H9 (cell line): ENCODE data around the gene MTCH1. TPM values are rescaled to one million over a fixed set of nuclear protein-coding genes. Genes with fewer than 3 reads are reported as not detected.

ENCODE experiments used
- DNase-seq: peaks from one replicate; pipeline ENCODE4 v3.0.0-alpha.2; 2017
- H2AFZ ChIP-seq: one replicate; pipeline ENCODE4 v1.6.1; 2013; ENCODE audit warnings: mild to moderate bottlenecking, low read length, control low read depth, moderate library complexity
- H2AK5ac ChIP-seq: 2 replicates; pipeline ENCODE4 v1.6.1; 2013; ENCODE audit warnings: low read length, control low read depth, mixed read lengths; ENCODE audit not compliant: insufficient read length
- H2BK120ac ChIP-seq: one replicate; pipeline ENCODE4 v1.6.1; 2013; ENCODE audit warnings: low read depth, mild to moderate bottlenecking, low read length, control low read depth, inconsistent platforms; ENCODE audit not compliant: poor library complexity, severe bottlenecking
- H2BK12ac ChIP-seq: 2 replicates; pipeline ENCODE4 v1.6.1; 2013; ENCODE audit warnings: low read length, control low read depth, mixed read lengths, low read depth; ENCODE audit not compliant: insufficient read length
- H2BK15ac ChIP-seq: 2 replicates; pipeline ENCODE4 v1.6.1; 2013; ENCODE audit warnings: low read depth, low read length, control low read depth
- H2BK20ac ChIP-seq: one replicate; pipeline ENCODE4 v1.6.1; 2013; ENCODE audit warnings: low read depth, mild to moderate bottlenecking, low read length, control low read depth, inconsistent platforms; ENCODE audit not compliant: poor library complexity, severe bottlenecking
- H2BK5ac ChIP-seq: 2 replicates; pipeline ENCODE4 v1.6.1; 2013; ENCODE audit warnings: low read length, control low read depth, mixed read lengths; ENCODE audit not compliant: insufficient read length
- H3K14ac ChIP-seq: 2 replicates; pipeline ENCODE4 v1.6.1; 2013; ENCODE audit warnings: low read length, control low read depth; ENCODE audit not compliant: insufficient read depth
- H3K18ac ChIP-seq: 2 replicates; pipeline ENCODE4 v1.6.1; 2013; ENCODE audit warnings: low read depth, mild to moderate bottlenecking, mixed read lengths, low read length, control low read depth; ENCODE audit not compliant: insufficient read length
- H3K23ac ChIP-seq: 2 replicates; pipeline ENCODE4 v1.6.1; 2013; ENCODE audit warnings: low read length, control low read depth, mixed read lengths, low read depth; ENCODE audit not compliant: insufficient read length
- H3K23me2 ChIP-seq: 2 replicates; pipeline ENCODE4 v1.6.1; 2013; ENCODE audit warnings: low read depth, mild to moderate bottlenecking, mixed read lengths, low read length, control low read depth; ENCODE audit not compliant: insufficient read length, poor library complexity, severe bottlenecking
- H3K27ac ChIP-seq: 2 replicates; pipeline ENCODE4 v1.5.1; 2013; ENCODE audit warnings: low read length, control low read depth, mixed read lengths, low read depth; ENCODE audit not compliant: insufficient read length
- H3K27me3 ChIP-seq: 2 replicates; pipeline ENCODE4 v1.6.1; 2013; ENCODE audit warnings: low read length, control low read depth, inconsistent platforms; ENCODE audit not compliant: insufficient read depth
- H3K4ac ChIP-seq: 2 replicates; pipeline ENCODE4 v1.6.1; 2013; ENCODE audit warnings: low read depth, mild to moderate bottlenecking, control low read depth, inconsistent platforms, low read length, moderate library complexity
- H3K4me1 ChIP-seq: 2 replicates; pipeline ENCODE4 v1.6.1; 2013; ENCODE audit warnings: low read length, control low read depth, inconsistent platforms; ENCODE audit not compliant: insufficient read depth
- H3K4me2 ChIP-seq: 2 replicates; pipeline ENCODE4 v1.6.1; 2013; ENCODE audit warnings: low read length, control low read depth, mixed read lengths; ENCODE audit not compliant: insufficient read length, insufficient read depth
- H3K56ac ChIP-seq: 2 replicates; pipeline ENCODE4 v1.6.1; 2013; ENCODE audit warnings: low read depth, mild to moderate bottlenecking, mixed read lengths, low read length, control low read depth; ENCODE audit not compliant: insufficient read length
- H3K79me1 ChIP-seq: 2 replicates; pipeline ENCODE4 v1.6.1; 2013; ENCODE audit warnings: low read depth, mild to moderate bottlenecking, moderate library complexity, low read length, control low read depth, inconsistent platforms; ENCODE audit not compliant: insufficient read depth, poor library complexity, severe bottlenecking
- H3K79me2 ChIP-seq: 2 replicates; pipeline ENCODE4 v1.6.1; 2013; ENCODE audit warnings: low read length, control low read depth, inconsistent platforms; ENCODE audit not compliant: insufficient read depth
- H3K9ac ChIP-seq: 2 replicates; pipeline ENCODE4 v1.6.1; 2013; ENCODE audit warnings: low read length, control low read depth, mixed read lengths; ENCODE audit not compliant: insufficient read length; ENCODE audit errors: extremely low read depth
- H3K9me3 ChIP-seq: one replicate; pipeline ENCODE4 v1.6.1; 2013; ENCODE audit warnings: low read depth, low read length, inconsistent platforms; ENCODE audit not compliant: control insufficient read depth
- H3T11ph ChIP-seq: one replicate; pipeline ENCODE4 v1.6.1; 2013; ENCODE audit warnings: mild to moderate bottlenecking, low read length, control low read depth, inconsistent platforms
- H4K20me1 ChIP-seq: one replicate; pipeline ENCODE4 v1.6.1; 2013; ENCODE audit not compliant: control insufficient read depth, insufficient read length, insufficient read depth
- H4K5ac ChIP-seq: 2 replicates; pipeline ENCODE4 v1.6.1; 2013; ENCODE audit warnings: low read depth, mild to moderate bottlenecking, mixed read lengths, low read length, control low read depth; ENCODE audit not compliant: insufficient read length
- H4K8ac ChIP-seq: replicated peaks from 2 replicates; pipeline ENCODE4 v1.6.1; 2013; ENCODE audit warnings: low read length, control low read depth, mixed read lengths, low read depth; ENCODE audit not compliant: insufficient read length
- H4K91ac ChIP-seq: 2 replicates; pipeline ENCODE4 v1.6.1; 2013; ENCODE audit warnings: low read depth, mild to moderate bottlenecking, moderate library complexity, mixed read lengths, low read length, control low read depth; ENCODE audit not compliant: insufficient read length
- H3K27ac Mint-ChIP-seq, 3 experiments: 2 replicates in 2 of 3; 3 replicates in 1 of 3; pipeline ENCODE4 v1.8.0; 2020 to 2021; ENCODE audit warnings: mixed read lengths in 3 of 3, mild to moderate bottlenecking in 1 of 3, moderate library complexity in 1 of 3
- H3K27me3 Mint-ChIP-seq: 2 replicates; pipeline ENCODE4 v1.8.0; 2021; ENCODE audit warnings: low read depth, mild to moderate bottlenecking, moderate library complexity, mixed read lengths
- H3K36me3 Mint-ChIP-seq, 3 experiments: 2 replicates in 2 of 3; 3 replicates in 1 of 3; pipeline ENCODE4 v1.8.0; 2020 to 2021; ENCODE audit warnings: low read depth in 3 of 3, mixed read lengths in 3 of 3; ENCODE audit not compliant: insufficient read depth in 1 of 3
- H3K4me1 Mint-ChIP-seq, 2 experiments: 2 replicates each; pipeline ENCODE4 v1.8.0; 2020; ENCODE audit warnings: mixed read lengths in 2 of 2
- H3K4me3 Mint-ChIP-seq, 2 experiments: 2 replicates in 1 of 2; 3 replicates in 1 of 2; pipeline ENCODE4 v1.8.0; 2020 to 2021; ENCODE audit warnings: mild to moderate bottlenecking in 2 of 2, mixed read lengths in 2 of 2, moderate library complexity in 1 of 2
- H3K9me3 Mint-ChIP-seq, 2 experiments: 2 replicates in 1 of 2; 3 replicates in 1 of 2; pipeline ENCODE4 v1.8.0; 2020; ENCODE audit warnings: mild to moderate bottlenecking in 2 of 2, mixed read lengths in 2 of 2, moderate library complexity in 1 of 2
- CTCF ChIP-seq: fragments of 200-600 bp; sonication (generic); conservative IDR thresholded peaks from 3 replicates; pipeline ENCODE4 v1.8.0; 2021; ENCODE audit warnings: antibody characterized with exemption, mild to moderate bottlenecking
- WGBS: extraction: QIAGEN DNeasy Blood & Tissue Kit; methylation state at CpG from one replicate; pipeline ENCODE4 v1.1.7; 2013; ENCODE audit warnings: missing lambda C conversion rate, low lambda C conversion rate, mixed read lengths; ENCODE audit not compliant: insufficient read length; ENCODE audit errors: extremely low coverage; 5-methylcytosine and 5-hydroxymethylcytosine counted together
- total RNA-seq: library from RNA; stranded (reverse); gene quantifications from 2 replicates; pipeline ENCODE4 v1.2.1, GENCODE V29; 2021

The MTCH1 gene
- total RNA-seq, 1 experiment from 2014 or later: 200 TPM

- H4K8ac ChIP-seq: no peak overlapping the region
- H3K36me3 Mint-ChIP-seq: peaks cover 1 to 11% (median 2%) of the 10 kb centered on the region in 3 experiments; a peak in 3 of 7 replicates
- DNase-seq: no peak
- no peak overlapping the region for H3K14ac ChIP-seq
- TF ChIP-seq CTCF: no peak
- H3K4me1 Mint-ChIP-seq: no peaks in the 10 kb centered on the region
- H3K4me2 ChIP-seq: no peak overlapping the region
- H3K4me3 Mint-ChIP-seq: no peak overlapping the region
- no peak overlapping the region for H2BK15ac ChIP-seq
- no peaks in the 10 kb centered on the region for H3K23me2 ChIP-seq
- H4K91ac ChIP-seq: no peak overlapping the region
- peaks cover 9 to 13% of the 10 kb centered on the region in 2 experiments; a peak in 3 of 5 replicates for H3K9me3 Mint-ChIP-seq
- H2AFZ ChIP-seq: no peak overlapping the region
- no peak overlapping the region for H2BK120ac ChIP-seq
- H3K27me3 ChIP-seq: no peaks in the 10 kb centered on the region
- H2BK5ac ChIP-seq: no peak overlapping the region
- no peak overlapping the region for H2AK5ac ChIP-seq
- peaks cover 6% of the 10 kb centered on the region for H3K27me3 Mint-ChIP-seq
- H3K9me3 ChIP-seq: no peaks in the 10 kb centered on the region
- H4K5ac ChIP-seq: no peak overlapping the region
- no peaks in the 10 kb centered on the region for H3K79me2 ChIP-seq
- no peak overlapping the region for H2BK12ac ChIP-seq
- H3K56ac ChIP-seq: no peak overlapping the region
- H3K9ac ChIP-seq: no peak overlapping the region
- H3K23ac ChIP-seq: no peak overlapping the region
- no CpG with 5 or more reads among the region's 5 CpGs for whole genome bisulfite sequencing
- no peak overlapping the region for H3T11ph ChIP-seq
- no peak overlapping the region for H3K27ac Mint-ChIP-seq
- H3K18ac ChIP-seq: no peak overlapping the region
- H3K4me1 ChIP-seq: no peaks in the 10 kb centered on the region
- no peaks in the 10 kb centered on the region for H4K20me1 ChIP-seq
- no peaks in the 10 kb centered on the region for H3K79me1 ChIP-seq
- no peak overlapping the region for H3K27ac ChIP-seq
- H3K4ac ChIP-seq: no peak overlapping the region
- no peak overlapping the region for H2BK20ac ChIP-seq
These were observed 49.2 kb downstream of the MTCH1 start for GRCh38 chr6:36936824-36937223.
